ENCODE measurements around the gene CST5.

GRCh38 chr20:23918101-23918862, 38.7 kb upstream of the CST5 start:
- TF ChIP-seq CTCF (IDR thresholded peaks at IDR 0.05; ENCODE audit: low read length) (no peak), EZH2 (IDR thresholded peaks at IDR 0.05; ENCODE audit: borderline replicate concordance, low read length) (no peak)

Measured in OCI-LY1 (cell line).